HepG2 (cell line): ENCODE data around the gene PAK1. TPM values are rescaled to one million over a fixed set of nuclear protein-coding genes. Genes with fewer than 3 reads are reported as not detected.

ENCODE experiments used
- ATAC-seq: fragments of 200-7000 bp; cut with Tn5 transposase; 3 replicates; pipeline ENCODE4 v1.9.1; 2020; ENCODE audit warnings: mild to moderate bottlenecking, moderate library complexity
- BruUV-seq: library from RNA; stranded (reverse); fragments of 400-500 nt; replicated peaks from 2 replicates; lab custom pipeline; 2021; lab: Mats Ljungman, UMichigan
- CTCF ChIA-PET: fragments of 300-600 bp; formaldehyde crosslinking; extraction: SDS; loops from one replicate; lab custom pipeline; 2021; ENCODE audit warnings: low total read pairs, inconsistent platforms, low intra/inter-chr PET ratio; lab: Yijun Ruan, JAX
- POLR2A ChIA-PET: fragments of 350-600 bp; sonication (Branson Sonifier 250); formaldehyde crosslinking; loops from one replicate; lab custom pipeline; 2020; ENCODE audit warnings: antibody characterized with exemption, inconsistent platforms; lab: Yijun Ruan, JAX
- DNase-seq: peaks from one replicate; pipeline ENCODE4 v3.0.0-alpha.2; 2015; ENCODE audit warnings: low spot score
- FAIRE-seq: peaks from 3 replicates; lab custom pipeline; 2011; peaks lifted over from hg19 to GRCh38; lab: Jason Lieb, UNC
- H2AFZ ChIP-seq: one replicate; pipeline ENCODE4 v1.6.1; 2011; ENCODE audit warnings: low read length, inconsistent platforms
- H3K27ac ChIP-seq: fragments of 300-600 bp; 3 replicates; pipeline ENCODE4 v1.8.0; 2011; ENCODE audit warnings: mixed run types, mild to moderate bottlenecking, mixed read lengths, low read length, inconsistent platforms; ENCODE audit not compliant: insufficient read depth; ENCODE audit errors: extremely low read length
- H3K27me3 ChIP-seq, 2 experiments: fragments of 200-600 bp in 1 of 2; 2 replicates in 1 of 2; 3 replicates in 1 of 2; pipeline versions ENCODE4 v1.6.0 to v1.8.0; 2011; ENCODE audit warnings: low read length in 2 of 2, mild to moderate bottlenecking in 2 of 2, moderate library complexity in 2 of 2, inconsistent platforms in 1 of 2; ENCODE audit not compliant: insufficient read depth in 2 of 2, control insufficient read depth in 1 of 2
- H3K36me3 ChIP-seq, 2 experiments: fragments of 200-600 bp in 1 of 2; replicated peaks in 1 of 2; 2 replicates in 1 of 2; 3 replicates in 1 of 2; pipeline versions ENCODE4 v1.5.1 to v1.8.0; 2011; ENCODE audit warnings: low read length in 2 of 2, inconsistent platforms in 1 of 2; ENCODE audit not compliant: insufficient read depth in 2 of 2, control insufficient read depth in 1 of 2
- H3K4me1 ChIP-seq: 2 replicates; pipeline ENCODE4 v1.5.1; 2012; ENCODE audit warnings: low read length, inconsistent platforms; ENCODE audit not compliant: insufficient read depth
- H3K4me2 ChIP-seq: 2 replicates; pipeline ENCODE4 v1.6.0; 2011; ENCODE audit warnings: low read depth, low read length, inconsistent platforms
- H3K4me3 ChIP-seq, 3 experiments: fragments of 200-600 bp in 1 of 3; sonication (generic), shearing (Covaris generic) in 1 of 3; replicated peaks in 1 of 3; 2 replicates each; pipeline ENCODE4 v1.5.1; 2011 to 2016; ENCODE audit warnings: low read length in 3 of 3, inconsistent platforms in 2 of 3, low read depth in 2 of 3, mild to moderate bottlenecking in 2 of 3, control low read depth in 1 of 3, mixed read lengths in 1 of 3; ENCODE audit not compliant: insufficient read depth in 1 of 3
- H3K79me2 ChIP-seq: one replicate; pipeline ENCODE4 v1.6.1; 2011; ENCODE audit warnings: low read length, inconsistent platforms; ENCODE audit not compliant: insufficient read depth
- H3K9ac ChIP-seq: 2 replicates; pipeline ENCODE4 v1.6.0; 2011; ENCODE audit warnings: mild to moderate bottlenecking, low read depth, low read length, inconsistent platforms; ENCODE audit not compliant: insufficient read depth
- H3K9me3 ChIP-seq: 2 replicates; pipeline ENCODE4 v1.5.1; 2012; ENCODE audit warnings: mild to moderate bottlenecking, low read length
- H4K20me1 ChIP-seq: 2 replicates; pipeline ENCODE4 v1.6.0; 2011; ENCODE audit warnings: inconsistent platforms, mild to moderate bottlenecking, low read length, moderate library complexity; ENCODE audit not compliant: insufficient read depth
- FOSL1 ChIP-seq: sonication (generic); formaldehyde crosslinking; IDR thresholded peaks from 2 replicates; pipeline ENCODE4 v1.9.0; 2021; ENCODE audit warnings: missing genetic modification reagents, borderline replicate concordance
- GMEB1 ChIP-seq: sonication (generic); formaldehyde crosslinking; IDR thresholded peaks from 2 replicates; pipeline ENCODE4 v1.5.1; 2020; ENCODE audit warnings: missing genetic modification reagents, mild to moderate bottlenecking, borderline replicate concordance
- GPBP1L1 ChIP-seq: sonication (generic); formaldehyde crosslinking; IDR thresholded peaks from 2 replicates; pipeline ENCODE4 v1.5.0; 2020; ENCODE audit warnings: mild to moderate bottlenecking, missing genetic modification reagents
- SOX13 ChIP-seq, 3 experiments: fragments of 450-650 bp in 1 of 3; sonication (generic) in 1 of 3; formaldehyde crosslinking in 1 of 3; IDR thresholded peaks in 2 of 3; conservative IDR thresholded peaks in 1 of 3; 2 replicates each; pipeline versions ENCODE4 v1.5.0 to v1.6.1; 2016 to 2020; ENCODE audit warnings: antibody characterized with exemption in 1 of 3, mild to moderate bottlenecking in 1 of 3, missing compliant biosample characterization in 1 of 3, missing genetic modification reagents in 1 of 3, moderate library complexity in 1 of 3
- TEAD2 ChIP-seq: sonication (generic); formaldehyde crosslinking; IDR thresholded peaks from 2 replicates; pipeline ENCODE4 v1.9.0; 2021; ENCODE audit warnings: missing genetic modification reagents
- ZBTB3 ChIP-seq: sonication (generic); formaldehyde crosslinking; IDR thresholded peaks from 2 replicates; pipeline ENCODE4 v1.4.0; 2020; ENCODE audit warnings: low read depth, mild to moderate bottlenecking, moderate library complexity, missing genetic modification reagents, borderline replicate concordance
- ZNF10 ChIP-seq: sonication (generic); formaldehyde crosslinking; IDR thresholded peaks from 2 replicates; pipeline ENCODE4 v1.4.0; 2020; ENCODE audit warnings: mild to moderate bottlenecking, low read depth, missing genetic modification reagents, borderline replicate concordance
- ZNF503 ChIP-seq: sonication (generic); formaldehyde crosslinking; IDR thresholded peaks from 2 replicates; pipeline ENCODE4 v1.4.0; 2020; ENCODE audit warnings: missing genetic modification reagents
- ZNF607 ChIP-seq: sonication (generic); formaldehyde crosslinking; IDR thresholded peaks from 2 replicates; pipeline ENCODE4 v1.5.1; 2020; ENCODE audit warnings: missing genetic modification reagents, mild to moderate bottlenecking, borderline replicate concordance
- in situ Hi-C: cut with HindIII; loops from 2 replicates; pipeline ENCODE4 v1.10.0; 2017; ENCODE audit warnings: low pct_unique_long_range_greater_than_20kb; ENCODE audit not compliant: extremely low pct_ligation_motif_present
- intact Hi-C: fragments of 100-400 bp; cut with micrococcal nuclease; formaldehyde crosslinking; loops from one replicate; pipeline ENCODE4 v1.10.0; 2022; ENCODE audit not compliant: unreplicated experiment
- polyA plus RNA-seq, 8 experiments: library from polyadenylated mRNA; depleted of rRNA in 3 of 8; stranded (reverse) in 7 of 8; unstranded in 1 of 8; fragments of >200 nt; fragmentation: Illumina TruSeq in 4 of 8; extraction: Trizol in 4 of 8; gene quantifications; 2 replicates each; pipeline versions ENCODE4 v1.2.1 to v1.2.3, GENCODE V29; 2011 to 2016; ENCODE audit warnings: low read depth in 4 of 8, missing spikeins in 1 of 8, mixed read lengths in 1 of 8; ENCODE audit not compliant: insufficient read depth in 1 of 8
- total RNA-seq, 5 experiments: library from RNA; depleted of rRNA; stranded (reverse); fragments of >200 nt; fragmentation: Illumina TruSeq; extraction: Trizol; gene quantifications; 2 replicates each; pipeline ENCODE4 v1.2.3, GENCODE V29; 2016; ENCODE audit warnings: low read depth in 1 of 5

PAK1 gene
- total and polyA plus RNA-seq, 2 of the 13 experiments (the other 11 are each of a cell fraction or from before 2014, with no cell fraction given), result 1.5 to 4.3 TPM

GRCh38 chr11:77312107-77312506 is 161.8 kb downstream of the PAK1 start:
- BruUV-seq, result no TSS peak

More at GRCh38 chr11:77312107-77312506, 161.8 kb downstream of the PAK1 start:
- Histone ChIP-seq H3K36me3 (no peaks in the 10 kb centered on the region), H3K4me2 (no peak overlapping the region), H3K4me3 (no peak overlapping the region), H3K9me3 (no peaks in the 10 kb centered on the region), H2AFZ (no peak overlapping the region), H3K79me2 (no peaks in the 10 kb centered on the region), H3K9ac (no peak overlapping the region), H3K4me1 (peaks cover 5% of the 10 kb centered on the region; the same call in 1 of the 2 replicates), H4K20me1 (no peaks in the 10 kb centered on the region), H3K27ac (no peak overlapping the region), H3K27me3 (peaks cover 0 to 4% of the 10 kb centered on the region in 2 experiments; a peak in 1 of 5 replicates)
- intact Hi-C loops (no loop called here), in situ Hi-C loops (no loop called here)
- ATAC-seq, result no peak; the same call in 2 of the 3 replicates
- CTCF ChIA-PET, result no interaction called here
- no peak for FAIRE-seq
- POLR2A ChIA-PET, result interaction anchor here (0.5 kb wide), 1 partner anchor 147 kb away, joined by 5 read pairs; no protein-coding TSS in a partner anchor
- no peak for TF ChIP-seq GMEB1 (CRISPR knock-in tag)
- TF ChIP-seq GPBP1L1 (CRISPR knock-in tag), result no peak
- no peak for TF ChIP-seq SOX13 (IDR thresholded peaks at IDR 0.05)
- no peak for TF ChIP-seq SOX13 (CRISPR knock-in tag; conservative IDR thresholded peaks at IDR 0.05 in 1 of 2, IDR thresholded peaks at IDR 0.05 in 1 of 2)
- TF ChIP-seq TEAD2, result no peak
- no peak for TF ChIP-seq ZBTB3 (CRISPR knock-in tag)
- TF ChIP-seq ZNF607 (CRISPR knock-in tag), result no peak
- TF ChIP-seq ZNF503 (CRISPR knock-in tag), result no peak
- TF ChIP-seq ZNF10 (CRISPR knock-in tag), result no peak
- TF ChIP-seq FOSL1 (CRISPR knock-in tag), result no peak
- no peak for DNase-seq
